G401.6 (cell line): Measurements from ENCODE around the gene DGKI.
"Not testable (repeated sequence)": the region's sequence is repeated elsewhere in the genome, so short reads cannot be mapped to it uniquely, and the experiment has no call there.

Experiments
- FAIRE-seq: peaks from 2 replicates; lab custom pipeline; 2012; peaks lifted over from hg19 to GRCh38; lab: Jason Lieb, UNC

DGKI gene

DNA sequence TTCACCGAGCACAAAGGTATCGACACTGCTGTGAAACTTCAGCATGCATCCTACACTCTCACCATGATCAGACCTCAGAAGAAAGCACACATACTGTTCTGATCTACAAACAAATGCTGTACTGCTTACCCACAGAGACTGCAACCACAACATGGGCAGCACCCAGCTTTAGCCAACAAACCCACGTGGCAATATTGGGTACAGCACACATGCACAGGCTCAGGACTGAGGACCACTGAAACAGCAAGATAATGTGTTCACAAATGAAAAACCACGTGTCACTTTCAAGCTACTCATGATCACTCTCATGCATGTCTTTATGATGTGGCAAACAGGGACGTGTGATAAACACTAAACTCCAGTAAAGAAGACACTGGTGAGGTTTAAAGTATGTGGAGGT, 383.9 kb downstream of the DGKI start:
- no peak for FAIRE-seq

GRCh38 chr7:137462074-137462715, 384.6 kb downstream of the DGKI start:
- no peak for FAIRE-seq

- FAIRE-seq: no peak
These were observed 388.4 kb downstream of the DGKI start for GRCh38 chr7:137458399-137458798.

- no peak for FAIRE-seq
These were observed 392.0 kb downstream of the DGKI start for GRCh38 chr7:137454767-137455166.

DNA sequence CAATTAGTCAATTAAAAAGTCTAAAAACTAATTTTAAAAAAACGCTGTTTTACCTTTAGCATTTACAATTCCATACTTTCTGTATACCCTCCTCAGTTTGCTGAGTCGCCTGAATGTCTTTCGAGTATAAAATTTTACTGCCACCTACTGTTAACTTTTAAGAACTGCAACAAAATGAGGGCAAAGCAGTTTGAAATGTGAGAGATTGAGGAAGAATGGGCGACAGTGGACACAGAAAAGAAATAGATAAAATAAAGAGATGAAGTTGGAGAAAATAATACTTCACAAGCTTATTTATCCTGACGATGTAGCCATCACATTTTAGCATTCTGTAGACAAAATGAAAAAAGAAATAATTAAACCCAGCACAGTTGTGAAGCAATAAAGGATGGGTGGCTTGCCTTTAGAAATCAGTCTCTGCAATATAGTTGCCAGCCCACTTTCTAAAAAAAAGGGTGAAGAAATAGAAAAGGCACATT, 392.5 kb downstream of the DGKI start:
- FAIRE-seq: peak; percentile 95

GRCh38 chr7:137453356-137453755, 393.4 kb downstream of the DGKI start:
- FAIRE-seq: no peak

- FAIRE-seq: no peak
These were observed 397.8 kb downstream of the DGKI start for GRCh38 chr7:137449016-137449415.

- not testable (repeated sequence) for FAIRE-seq
These were observed 398.2 kb downstream of the DGKI start for GRCh38 chr7:137448572-137448971.

DNA sequence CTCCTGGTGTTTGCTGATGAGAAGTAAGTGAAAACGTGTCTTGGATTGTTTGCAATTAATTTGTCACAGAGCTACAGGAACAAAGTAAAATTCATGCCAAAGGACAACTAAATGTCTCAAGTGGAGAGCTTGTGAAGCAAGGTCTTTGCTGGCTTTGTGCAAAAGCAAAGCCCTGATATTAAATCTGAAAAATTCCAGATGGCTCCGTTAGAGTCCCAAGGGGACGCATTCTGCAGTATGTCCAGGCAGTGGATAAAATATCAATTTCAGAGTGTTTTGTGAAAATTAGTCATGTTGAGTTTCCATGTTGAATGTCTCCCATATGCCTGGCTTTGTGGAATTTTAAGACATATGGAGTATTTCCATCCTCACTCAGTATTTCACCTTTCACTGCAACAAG, 400.7 kb downstream of the DGKI start:
- FAIRE-seq: no peak

GRCh38 chr7:137445268-137445667, 401.5 kb downstream of the DGKI start:
- no peak for FAIRE-seq

- FAIRE-seq: no peak
These were observed 403.2 kb downstream of the DGKI start for GRCh38 chr7:137443616-137444015.

DNA sequence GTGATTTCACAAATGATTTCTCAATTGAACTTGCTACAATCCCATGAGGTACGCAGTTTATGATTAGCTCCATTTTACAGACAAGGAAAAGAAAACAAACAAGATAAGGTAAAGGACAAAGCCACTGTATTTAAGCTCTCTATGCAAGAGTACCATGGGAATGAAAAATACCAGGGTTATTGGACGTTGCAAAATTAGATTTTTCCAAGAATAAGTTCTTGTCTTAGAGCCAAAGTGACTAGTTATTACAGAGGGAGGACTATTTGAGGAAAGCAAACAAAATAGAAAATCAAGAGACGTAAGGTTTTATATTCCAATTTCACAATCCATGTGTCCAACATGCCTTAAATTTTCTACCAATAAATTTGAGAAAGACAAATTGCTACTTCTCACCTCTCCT, 405.3 kb downstream of the DGKI start:
- no peak for FAIRE-seq

GRCh38 chr7:137439829-137440825, 406.6 kb downstream of the DGKI start:
- FAIRE-seq: no peak

- no peak for FAIRE-seq
These were observed 411.8 kb downstream of the DGKI start for GRCh38 chr7:137434946-137435345.

GRCh38 chr7:137434530-137434929, 412.2 kb downstream of the DGKI start:
- no peak for FAIRE-seq

DNA sequence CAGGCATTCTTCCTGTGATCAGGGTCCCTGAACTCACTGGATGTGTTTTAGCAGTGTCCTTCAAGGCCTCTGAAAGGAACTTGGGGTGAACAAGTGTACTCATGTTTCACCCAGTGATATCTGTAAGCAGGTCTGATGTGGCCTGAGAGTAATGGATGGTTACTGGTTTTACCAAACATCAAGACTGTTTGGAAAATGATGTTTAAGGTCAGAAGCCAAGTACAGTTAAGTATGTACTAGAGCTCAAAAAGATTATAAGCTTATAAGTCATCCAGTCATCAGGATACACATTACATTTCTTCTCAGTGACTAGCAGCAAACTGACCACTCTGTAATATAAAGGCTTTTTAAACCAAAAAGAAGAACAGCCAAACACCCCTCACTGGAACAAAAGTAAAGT, 423.5 kb downstream of the DGKI start:
- no peak for FAIRE-seq

GRCh38 chr7:137421366-137421765, 425.4 kb downstream of the DGKI start:
- FAIRE-seq: no peak

GRCh38 chr7:137418841-137419240, 427.9 kb downstream of the DGKI start:
- no peak for FAIRE-seq

DNA sequence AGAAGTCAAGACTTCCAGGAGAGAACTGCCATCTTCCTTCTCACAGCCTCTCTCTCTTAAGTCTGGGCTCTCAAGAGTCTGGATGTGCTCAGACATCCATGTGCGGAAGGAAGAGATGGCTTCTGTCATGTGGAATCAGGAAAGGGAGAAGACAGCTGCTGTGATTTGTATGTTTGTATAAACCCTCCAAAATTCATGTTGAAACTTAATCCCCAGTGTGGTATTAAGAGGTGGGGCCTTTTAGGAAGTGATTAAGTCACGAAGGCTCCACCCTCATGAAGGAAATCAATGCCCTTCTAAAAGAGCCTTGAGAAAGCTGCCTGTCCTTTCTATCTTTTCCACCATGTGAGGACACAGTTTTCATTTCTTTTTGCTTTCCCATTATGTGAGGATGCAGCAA, 429.3 kb downstream of the DGKI start:
- FAIRE-seq: no peak

DNA sequence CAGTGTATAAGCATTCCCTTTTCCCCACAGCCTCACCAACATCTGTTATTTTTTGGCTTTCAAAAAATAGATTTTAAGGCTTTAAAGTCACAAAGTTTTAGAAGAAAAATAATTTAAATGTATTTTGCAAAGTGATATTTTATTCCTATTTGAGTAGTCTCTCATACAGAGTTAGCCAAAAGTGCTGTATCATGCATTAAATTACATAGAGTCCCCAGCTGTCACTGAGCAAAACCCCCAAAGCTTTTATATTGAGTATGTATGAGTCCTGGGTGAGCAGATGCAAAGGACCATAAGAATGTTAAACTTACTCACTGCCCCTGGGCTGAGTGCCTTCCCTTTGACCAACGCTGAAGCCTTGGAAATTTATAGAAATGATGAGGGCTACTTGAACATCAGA, 432.9 kb downstream of the DGKI start:
- no peak for FAIRE-seq

DNA sequence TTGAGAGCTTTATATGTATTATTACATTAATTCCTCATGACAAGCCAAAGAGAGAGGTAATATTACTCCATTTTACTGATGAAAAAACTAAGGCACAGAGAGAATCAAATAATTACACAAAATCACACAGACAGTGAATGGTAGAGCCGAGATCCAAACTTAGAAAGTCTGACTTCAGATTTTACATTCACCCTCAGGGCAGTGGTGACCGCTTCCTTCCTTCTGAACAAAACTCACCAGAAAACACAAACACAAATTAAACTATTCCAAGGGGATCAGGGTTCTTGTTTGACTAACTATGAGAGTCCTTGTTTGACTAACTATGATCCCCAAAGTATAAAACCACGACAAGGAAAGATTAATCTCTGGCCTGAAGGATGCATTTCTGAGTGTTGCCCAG, 435.3 kb downstream of the DGKI start:
- no peak for FAIRE-seq

GRCh38 chr7:137408126-137408525, 438.6 kb downstream of the DGKI start:
- FAIRE-seq: no peak

DNA sequence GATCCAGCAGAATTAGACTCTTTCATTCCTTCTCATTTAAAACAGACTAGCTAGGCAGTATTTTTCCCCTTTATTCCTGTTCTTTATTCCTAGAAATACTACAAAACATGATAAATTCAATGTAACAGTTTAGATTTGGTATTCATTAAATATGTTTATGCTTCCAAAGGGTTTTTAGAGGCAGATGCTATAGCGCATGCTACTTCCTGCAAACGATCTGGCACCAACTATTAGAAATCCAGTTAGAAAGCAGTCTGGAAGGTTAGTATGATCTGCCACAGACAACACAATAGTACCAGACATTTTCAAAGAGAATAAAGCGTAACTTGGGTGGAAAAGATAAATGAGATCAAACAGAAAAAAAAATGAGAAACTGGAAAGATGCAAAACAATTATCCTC, 439.7 kb downstream of the DGKI start:
- no peak for FAIRE-seq
